GM18520 (cell line): ENCODE data around the gene IRAK1BP1.
"Not testable (repeated sequence)": the region's sequence is repeated elsewhere in the genome, so short reads cannot be mapped to it uniquely, and the experiment has no call there.

Source experiments
- ATAC-seq: cut with Tn5 transposase; IDR thresholded peaks from one replicate; pipeline ENCODE4 v1.9.1; 2021; ENCODE audit not compliant: unreplicated experiment

Gene IRAK1BP1, protein sequence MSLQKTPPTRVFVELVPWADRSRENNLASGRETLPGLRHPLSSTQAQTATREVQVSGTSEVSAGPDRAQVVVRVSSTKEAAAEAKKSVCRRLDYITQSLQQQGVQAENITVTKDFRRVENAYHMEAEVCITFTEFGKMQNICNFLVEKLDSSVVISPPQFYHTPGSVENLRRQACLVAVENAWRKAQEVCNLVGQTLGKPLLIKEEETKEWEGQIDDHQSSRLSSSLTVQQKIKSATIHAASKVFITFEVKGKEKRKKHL

DNA sequence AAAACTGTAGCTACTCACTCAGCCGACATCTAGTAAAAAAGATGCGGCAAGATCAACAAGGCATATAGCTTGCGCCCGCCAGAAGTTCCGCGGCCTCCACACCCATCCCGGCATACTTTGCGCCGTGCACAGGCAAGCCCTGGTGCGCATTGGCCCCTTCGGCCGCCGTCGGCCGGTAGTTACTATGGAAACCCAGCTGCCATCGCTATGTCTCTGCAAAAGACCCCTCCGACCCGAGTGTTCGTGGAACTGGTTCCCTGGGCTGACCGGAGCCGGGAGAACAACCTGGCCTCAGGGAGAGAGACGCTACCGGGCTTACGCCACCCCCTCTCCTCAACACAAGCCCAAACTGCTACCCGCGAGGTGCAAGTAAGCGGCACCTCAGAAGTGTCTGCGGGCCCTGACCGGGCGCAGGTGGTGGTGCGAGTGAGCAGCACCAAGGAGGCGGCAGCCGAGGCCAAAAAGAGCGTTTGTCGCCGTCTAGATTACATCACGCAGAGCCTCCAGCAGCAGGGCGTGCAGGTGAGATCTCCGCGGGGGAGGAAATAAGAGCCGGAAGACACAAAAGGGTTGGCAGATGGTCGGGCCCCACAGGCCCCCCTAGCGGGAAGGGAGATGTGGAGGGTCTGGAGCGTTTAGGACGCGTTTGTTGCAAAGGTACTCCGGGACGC lies at the start of gene IRAK1BP1:
Gene IRAK1BP1 (plus strand): TSS at position 182 of the 671 bp plus-strand sequence. CDS start 26 bp downstream, at position 208.
- peak; percentile 96 for ATAC-seq

DNA sequence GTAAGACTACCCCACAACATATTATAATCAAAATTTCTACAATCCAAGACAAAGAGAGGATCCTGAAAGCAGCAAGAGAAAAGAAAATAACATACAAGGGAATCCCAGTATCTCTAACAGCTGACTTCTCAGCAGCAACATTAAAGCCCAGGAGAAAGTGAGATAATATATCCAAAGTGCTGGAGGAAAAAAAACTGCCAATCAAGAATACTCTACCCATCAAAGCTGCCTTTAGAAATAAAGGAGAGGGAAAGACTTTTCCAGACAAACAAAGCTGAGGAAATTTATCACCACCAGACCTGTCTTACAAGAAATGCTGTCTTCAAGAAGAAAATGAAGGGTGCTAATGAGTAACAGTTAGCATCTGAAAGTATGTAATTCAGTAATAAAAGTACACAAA lies 43.3 kb upstream of the IRAK1BP1 start:
- ATAC-seq, result no peak

DNA sequence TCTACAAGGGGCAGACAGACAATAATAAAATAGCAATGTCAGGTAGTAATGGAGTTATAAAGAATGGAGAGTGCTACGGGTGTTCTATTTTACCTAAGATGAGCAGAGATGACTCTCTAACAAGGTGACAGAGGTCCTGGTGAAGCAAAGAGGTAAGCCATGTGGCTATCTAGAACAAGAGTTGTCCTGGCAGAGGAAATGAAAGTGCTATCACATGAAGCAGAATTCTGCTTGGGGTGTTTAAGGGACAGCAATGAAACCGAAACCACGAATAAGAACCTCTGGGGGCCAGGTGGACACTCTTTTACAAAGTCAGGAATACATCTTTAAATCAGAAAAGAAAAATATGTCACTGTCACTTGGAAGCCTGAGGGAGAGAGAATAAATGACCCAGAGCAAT lies 37.9 kb upstream of the IRAK1BP1 start:
- peak; percentile 47 for ATAC-seq

DNA sequence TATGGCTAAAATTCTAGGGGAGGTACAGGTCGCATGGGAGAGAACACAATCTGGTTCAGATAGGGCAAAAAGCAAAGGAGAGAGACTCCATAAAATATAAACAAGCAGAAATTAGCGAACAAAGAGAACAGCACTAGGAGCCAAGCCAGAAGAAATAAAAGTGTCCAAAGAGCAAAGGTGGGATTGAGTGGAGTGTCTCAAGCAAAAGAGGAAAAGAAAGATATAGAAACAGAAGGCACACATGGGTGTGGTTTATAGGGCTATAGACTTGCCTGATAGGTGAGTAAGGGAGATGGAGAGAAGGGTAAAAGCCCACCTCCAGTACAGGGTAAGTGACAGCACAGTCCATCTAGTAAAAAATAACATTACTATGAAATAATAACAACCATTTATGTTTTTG lies 36.5 kb upstream of the IRAK1BP1 start:
- no peak for ATAC-seq

DNA sequence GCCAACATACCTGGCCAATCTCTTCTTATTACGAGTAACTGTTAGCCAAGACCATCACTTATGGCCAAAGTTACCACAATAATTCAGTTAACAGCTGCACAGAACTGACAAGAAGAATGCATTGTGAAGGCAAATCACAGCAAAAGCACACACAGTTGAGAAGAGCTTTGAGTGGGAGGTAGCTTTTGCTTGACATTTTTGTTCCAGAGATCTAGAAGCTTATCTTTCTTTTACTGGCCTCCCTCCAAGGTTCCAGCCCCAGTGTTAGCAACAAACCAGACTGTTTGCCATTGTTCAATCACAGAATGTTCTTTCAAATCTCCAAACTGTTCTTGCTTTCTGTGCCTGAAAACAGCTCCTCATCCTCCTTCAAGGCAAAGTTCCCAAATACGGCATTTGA lies 35.9 kb upstream of the IRAK1BP1 start:
- ATAC-seq, result no peak

DNA sequence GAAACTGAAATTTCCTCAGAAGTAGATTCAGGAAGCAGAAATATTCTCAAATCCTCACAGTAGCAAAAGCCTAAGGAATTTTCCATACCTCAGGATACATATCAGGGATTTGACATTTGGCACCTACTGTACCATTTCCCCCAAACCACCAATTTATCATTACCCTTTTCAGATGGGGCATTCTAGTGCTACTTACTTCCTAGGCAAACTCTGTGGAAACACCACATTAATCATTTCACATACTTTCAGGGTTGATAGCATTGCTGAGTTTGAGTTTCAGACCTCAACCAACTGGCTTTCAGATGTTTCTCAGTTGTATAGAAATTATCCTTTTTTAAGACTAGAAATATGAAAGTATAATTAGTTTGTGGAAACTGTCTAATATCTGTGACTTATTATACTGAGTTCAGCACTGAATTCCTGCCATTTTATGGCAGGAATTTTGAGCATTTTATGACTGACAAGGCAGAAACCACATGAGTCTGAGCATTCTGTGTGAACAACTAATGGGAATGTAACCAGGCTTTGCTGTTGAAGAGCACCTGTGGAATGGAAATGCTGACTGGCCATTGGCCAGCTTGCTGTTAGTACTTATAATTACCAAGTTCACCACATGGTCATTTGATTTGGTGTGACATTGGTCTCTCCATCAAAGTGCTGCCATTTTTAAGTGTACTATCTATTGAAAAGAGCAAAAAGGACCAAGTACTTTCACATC lies 35.1 kb upstream of the IRAK1BP1 start:
- ATAC-seq, result no peak

DNA sequence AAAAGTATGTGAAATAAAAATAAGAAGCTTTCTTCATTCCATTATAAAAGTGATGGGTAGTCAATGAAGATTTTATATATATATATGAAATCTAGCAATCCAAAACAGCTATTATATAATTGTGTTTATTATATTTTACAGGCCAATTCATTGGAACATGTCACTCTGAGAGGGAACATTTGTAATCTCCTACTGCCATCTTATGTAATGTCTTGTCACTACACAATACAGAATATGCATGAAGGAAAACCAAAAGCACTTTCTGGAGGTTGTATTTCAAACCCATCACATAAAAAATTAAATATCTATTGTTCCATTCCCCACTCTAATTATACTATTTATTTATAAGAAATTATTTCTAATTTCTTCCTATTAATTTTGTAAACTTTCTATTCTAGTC lies 31.5 kb upstream of the IRAK1BP1 start:
- no peak for ATAC-seq

DNA sequence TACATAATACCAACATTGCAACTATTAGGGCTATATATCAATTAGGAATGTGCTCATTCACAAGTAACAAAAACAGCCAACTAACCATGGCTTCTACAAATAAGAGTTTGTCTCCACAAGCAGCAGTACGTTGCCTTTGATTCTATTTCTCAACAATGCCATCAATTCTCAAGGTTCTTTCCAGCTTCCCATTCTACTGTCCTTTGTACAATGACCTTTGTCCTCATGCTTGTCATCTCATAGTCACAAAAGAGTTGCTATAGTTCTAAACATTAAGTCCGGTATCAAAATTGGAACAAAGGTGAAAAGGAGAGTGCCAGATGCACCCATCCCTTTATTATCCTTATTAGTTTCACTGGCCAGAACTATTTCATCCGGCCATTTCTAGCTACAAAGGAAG lies 30.8 kb upstream of the IRAK1BP1 start:
- no peak for ATAC-seq

DNA sequence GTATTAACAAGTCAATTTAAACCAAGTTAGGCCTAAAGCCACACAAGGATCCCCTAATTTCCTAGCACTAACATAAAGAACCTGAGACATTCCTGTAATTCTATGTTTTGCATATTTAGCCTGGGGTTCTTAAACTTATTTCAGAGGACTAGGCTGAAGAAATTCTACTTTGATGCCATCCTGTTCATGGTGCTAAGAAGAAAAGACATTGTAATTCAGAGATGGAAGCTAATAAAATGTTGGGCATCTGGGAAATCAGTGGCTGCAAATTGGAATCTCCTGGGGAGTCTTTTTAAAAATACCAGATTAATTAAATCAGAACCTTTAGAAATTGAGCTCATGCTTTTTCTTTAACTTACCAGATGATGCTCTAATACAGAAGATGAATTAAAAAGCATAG lies 26.2 kb upstream of the IRAK1BP1 start:
- ATAC-seq, result no peak

DNA sequence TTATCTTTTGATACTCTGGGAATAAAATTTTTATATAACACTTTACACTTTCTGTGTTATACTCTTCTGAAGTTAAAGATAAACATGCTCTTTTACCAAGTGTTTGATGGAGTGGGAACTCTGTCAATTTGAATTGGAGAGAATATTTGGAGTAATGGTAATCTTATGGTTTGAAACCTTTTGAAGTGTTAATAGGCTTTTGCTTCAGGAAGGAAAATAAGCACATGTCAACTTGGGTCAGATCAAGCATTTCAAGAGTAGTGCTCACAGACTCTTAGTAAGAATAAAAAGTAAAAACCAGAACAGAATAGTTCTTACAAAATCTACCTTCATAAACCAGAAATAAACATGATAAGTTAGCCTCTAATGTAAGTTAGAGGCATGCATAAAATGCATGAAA lies 24.4 kb upstream of the IRAK1BP1 start:
- ATAC-seq, result no peak

DNA sequence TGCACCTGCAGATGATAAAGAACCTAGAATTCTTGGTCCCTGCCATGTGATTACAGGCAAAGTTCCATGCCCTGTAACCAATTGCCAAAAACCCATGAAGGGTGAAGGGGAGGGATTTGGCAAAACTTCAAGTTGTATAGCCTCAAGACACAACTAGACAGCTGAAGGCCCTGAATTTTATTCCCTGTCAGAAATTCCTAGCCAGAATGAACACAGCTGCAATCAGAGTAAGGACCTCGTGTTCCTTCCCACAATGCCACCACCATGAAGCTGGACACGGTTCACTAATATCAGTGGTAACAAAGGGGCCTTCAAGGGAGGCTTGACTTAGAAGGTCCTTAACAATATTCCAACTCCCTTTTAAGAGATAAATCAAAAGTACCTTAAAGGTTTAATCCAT lies 22.5 kb upstream of the IRAK1BP1 start:
- no peak for ATAC-seq

DNA sequence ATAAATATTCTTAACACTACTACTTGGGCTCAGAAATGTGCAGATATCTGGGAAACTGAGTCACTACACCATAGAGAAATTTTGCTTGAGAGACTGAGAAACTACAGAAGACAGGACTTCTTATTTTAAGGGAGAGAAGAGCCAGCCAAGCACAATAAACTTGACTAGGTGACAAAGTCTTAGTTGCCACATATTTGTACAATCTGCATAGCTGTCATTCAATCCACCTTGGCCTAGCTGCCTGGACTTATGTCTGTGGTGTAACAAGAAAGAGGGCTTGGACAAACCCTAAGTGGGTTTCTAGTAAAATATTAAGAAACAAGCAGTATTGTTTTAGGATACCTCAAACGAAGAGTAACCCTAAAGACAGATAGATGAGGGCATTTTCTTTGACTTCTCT lies 21.8 kb upstream of the IRAK1BP1 start:
- no peak for ATAC-seq

DNA sequence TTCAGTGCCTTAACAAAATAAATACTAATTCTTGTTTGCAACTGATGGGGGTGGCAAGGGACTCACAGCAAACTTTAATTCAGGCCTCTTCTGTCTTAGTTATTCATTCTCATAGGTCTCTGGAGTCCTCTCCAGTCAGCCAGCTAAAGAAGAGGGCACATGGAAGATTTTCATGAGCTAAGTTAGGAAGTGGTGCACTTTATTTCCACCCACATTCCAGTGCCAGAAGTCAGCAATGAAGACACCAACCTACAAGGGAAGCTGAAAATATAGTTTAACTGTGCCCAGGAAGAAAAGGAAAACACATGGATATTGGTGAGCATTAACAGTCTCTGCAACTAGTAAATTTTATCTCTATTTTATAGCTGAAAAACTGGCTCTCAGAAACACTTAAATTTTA lies 16.7 kb upstream of the IRAK1BP1 start:
- ATAC-seq, result no peak

DNA sequence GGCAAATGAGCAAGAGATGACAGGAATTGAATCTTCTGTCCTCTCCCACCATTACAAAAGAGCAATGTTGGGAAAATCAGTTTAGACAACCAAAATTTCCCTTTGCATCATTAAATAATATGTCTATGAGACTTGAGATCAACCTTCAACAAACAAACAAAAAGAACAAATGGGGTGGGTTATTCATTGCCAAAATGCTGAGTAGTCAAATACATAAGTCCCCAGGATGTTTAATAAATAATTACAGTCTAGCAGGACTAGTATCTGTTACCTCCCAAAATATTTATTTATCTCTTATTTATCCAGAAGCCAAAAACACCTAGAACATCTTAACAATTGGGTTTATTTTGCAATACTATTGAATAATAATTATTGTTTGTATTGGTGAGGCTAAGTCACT lies 16.2 kb upstream of the IRAK1BP1 start:
- no peak for ATAC-seq

DNA sequence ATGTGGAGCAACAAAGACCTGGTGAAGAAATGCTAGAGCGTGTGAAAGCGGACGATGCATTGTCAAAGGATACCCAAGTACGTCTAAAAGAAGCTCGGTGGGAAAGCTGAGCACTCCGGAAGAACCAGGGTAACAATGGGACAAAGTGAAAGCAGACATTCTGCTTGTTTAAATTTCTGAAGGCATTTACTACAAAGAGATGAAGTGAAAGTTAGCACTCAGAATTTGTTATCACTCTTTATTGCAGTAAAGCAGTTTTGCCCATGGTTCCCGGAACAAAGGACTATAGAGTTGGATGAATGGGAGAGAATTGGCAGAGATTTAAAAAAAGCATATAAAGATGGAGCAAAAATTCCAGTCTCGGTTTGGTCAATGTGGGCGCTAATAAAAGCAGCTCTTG lies 12.8 kb upstream of the IRAK1BP1 start:
- no peak for ATAC-seq

DNA sequence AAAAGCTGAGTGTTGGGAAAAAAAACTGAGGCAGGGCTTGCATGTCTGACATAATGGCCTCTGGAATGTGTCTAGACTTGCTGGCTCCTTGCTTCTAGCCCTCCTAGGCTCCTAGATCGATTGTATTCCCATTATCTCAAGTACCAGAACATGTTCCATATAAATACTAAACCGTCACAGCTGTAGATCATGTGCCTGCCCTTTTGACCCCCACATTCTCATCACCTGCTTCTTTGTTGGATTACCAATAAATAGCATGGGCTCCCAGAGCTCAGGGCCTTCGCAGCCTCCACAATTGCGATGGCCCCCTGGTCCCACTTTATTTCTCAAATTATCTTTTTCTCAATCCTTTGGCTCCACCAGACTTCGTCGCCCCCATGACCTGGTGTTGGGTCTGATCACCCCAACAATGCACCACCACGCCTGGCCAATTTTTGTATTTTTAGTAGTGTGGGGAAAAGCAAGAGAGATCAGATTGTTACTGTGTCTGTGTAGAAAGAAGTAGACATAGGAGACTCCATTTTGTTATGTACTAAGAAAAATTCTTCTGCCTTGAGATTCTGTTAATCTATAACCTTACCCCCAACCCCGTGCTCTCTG lies 8.9 kb upstream of the IRAK1BP1 start:
- ATAC-seq, result not testable (repeated sequence)

DNA sequence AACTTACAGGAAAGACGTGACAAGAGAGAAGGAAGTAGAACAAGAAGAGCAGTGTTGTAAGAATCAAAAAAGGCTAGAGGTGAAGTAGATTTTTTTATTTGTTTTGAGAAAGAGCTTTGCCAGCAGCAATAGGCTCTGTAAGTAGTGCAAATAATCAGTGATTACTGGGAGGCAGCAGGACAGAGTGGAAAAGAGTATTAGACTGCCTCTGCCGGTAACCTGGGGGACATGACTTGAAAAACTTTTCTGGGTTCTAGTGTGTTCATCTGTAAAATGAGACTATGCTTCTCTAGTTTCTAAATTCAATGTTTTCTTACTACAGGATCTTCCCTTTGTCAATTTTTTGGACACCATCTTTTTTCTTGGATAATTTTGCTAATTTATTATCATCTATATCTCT lies 5.8 kb upstream of the IRAK1BP1 start:
- no peak for ATAC-seq

DNA sequence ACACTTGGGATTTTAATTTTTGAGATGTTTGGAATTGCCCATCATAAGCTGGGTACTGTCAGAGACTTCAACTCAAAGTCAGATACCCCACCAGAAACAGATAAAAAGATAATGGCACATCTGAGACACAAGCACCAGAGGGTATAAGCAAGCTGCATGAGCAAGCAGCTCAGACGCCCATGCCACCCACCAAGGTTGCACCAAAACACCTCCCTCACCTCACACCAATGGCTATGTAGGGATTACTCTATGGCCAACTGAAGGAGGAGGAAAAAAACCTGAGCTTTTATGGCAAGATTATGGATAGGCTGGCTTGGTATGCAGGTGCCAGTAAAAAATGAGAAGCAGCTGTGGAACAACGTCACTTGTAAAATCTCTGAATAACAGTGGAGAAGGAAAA lies 3.8 kb upstream of the IRAK1BP1 start:
- ATAC-seq, result no peak

DNA sequence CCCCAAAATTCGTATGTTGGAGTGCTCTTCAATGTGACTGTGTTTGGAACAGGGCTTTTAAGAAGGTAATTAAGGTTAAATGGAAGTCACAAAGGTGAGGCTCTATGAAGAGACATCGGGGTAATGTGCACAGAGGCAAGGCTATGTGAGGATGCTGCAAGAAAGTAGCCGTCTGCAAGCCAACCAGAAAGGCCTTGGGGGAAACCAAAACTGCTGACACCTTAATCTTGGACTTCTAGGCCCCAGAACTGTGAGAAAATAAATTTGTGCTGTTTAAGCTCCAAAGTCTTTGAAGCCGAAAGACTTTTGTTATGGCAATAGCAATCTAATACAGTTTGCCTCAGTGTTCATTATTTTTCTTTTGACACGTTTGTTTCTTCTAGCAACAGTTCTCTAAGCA lies 2.4 kb upstream of the IRAK1BP1 start:
- no peak for ATAC-seq

DNA sequence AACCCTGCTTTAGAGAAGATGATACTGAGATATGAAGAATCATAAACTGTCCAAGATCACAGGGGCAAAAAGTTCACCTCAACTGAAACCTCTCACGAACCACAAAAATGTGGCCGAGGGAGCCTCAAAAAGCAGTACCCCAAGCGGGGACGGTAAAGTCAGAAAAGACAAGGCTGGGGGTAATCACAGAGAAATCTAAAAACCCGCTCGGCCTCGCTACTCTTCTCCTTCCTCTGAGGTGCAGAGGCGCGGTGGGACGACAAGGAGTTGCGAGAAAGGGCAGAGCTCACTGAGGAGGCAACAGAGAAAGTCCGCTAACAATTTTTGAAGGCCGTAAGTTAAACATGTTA lies 356 bp upstream of the IRAK1BP1 start:
- peak; percentile 14 for ATAC-seq

DNA sequence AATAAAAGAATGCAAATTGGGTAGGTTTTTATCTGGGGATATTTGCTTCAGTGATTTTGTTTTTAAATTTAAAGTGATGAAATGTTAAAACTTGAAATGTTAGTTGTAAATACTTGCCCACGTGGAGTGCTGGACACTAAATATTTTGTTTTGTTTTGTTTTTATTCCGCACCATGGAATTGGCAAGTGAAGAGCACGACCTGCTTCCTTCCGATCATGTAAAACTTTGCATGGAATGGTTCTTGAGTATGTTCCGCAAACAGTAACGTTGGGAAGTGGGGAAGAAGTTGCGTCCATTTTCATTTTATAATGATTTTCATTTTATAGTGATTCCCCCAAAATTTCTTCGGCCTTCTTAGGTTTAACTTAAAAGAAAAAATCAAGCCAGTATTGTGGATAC lies 765 bp downstream of the IRAK1BP1 start:
- ATAC-seq, result no peak

DNA sequence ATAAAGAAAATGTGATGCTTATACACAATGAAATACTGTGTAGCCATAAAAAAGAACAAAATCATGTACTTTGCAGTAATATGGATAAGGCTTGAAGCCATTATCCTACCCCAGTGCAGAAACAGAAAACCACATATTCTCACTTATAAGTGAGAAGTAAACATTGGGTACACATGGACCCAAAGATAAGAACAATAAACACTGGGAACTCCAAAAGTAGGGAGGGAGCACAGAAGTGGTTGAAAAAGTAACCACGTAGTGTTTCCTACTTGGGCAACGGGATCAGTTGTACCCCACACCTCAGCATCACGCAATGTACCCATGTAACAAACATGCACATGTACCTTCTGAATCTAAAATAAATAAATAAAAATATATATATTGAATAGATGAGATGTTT lies 8.2 kb downstream of the IRAK1BP1 start:
- ATAC-seq, result no peak
